Ovary (tissue), 9 donors: ENCODE data around the gene HLCS. TPM values are rescaled to one million over a fixed set of nuclear protein-coding genes. Genes with fewer than 3 reads are reported as not detected.

Experiments
- DNase-seq, 5 donors: peaks; one replicate each; pipeline ENCODE4 v3.0.0-alpha.2; 2019 to 2020
- H3K27ac ChIP-seq, 2 donors: fragments of 200-600 bp; one replicate each; pipeline versions ENCODE4 v1.5.1 to v1.8.0; 2019 to 2022
- H3K27me3 ChIP-seq: fragments of 200-600 bp; one replicate; pipeline ENCODE4 v1.8.0; 2022
- H3K36me3 ChIP-seq: fragments of 200-600 bp; sonication (generic); one replicate; pipeline ENCODE4 v1.5.1; 2019
- H3K4me1 ChIP-seq: one replicate; pipeline ENCODE4 v1.8.1; 2013; ENCODE audit warnings: mild to moderate bottlenecking, moderate library complexity; ENCODE audit not compliant: insufficient read depth
- H3K4me3 ChIP-seq: fragments of 200-600 bp; sonication (generic); one replicate; pipeline ENCODE4 v1.5.1; 2017
- H3K9me3 ChIP-seq, 2 donors: fragments of 200-600 bp in 1 of 2; sonication (generic) in 1 of 2; one replicate each; pipeline versions ENCODE4 v1.5.1 to v1.8.1; 2013 to 2019; ENCODE audit warnings: mild to moderate bottlenecking in 1 of 2, moderate library complexity in 1 of 2
- CTCF ChIP-seq, 3 donors: fragments of 450-650 bp in 2 of 3; fragments of 200-600 bp in 1 of 3; IDR thresholded peaks; one replicate each; pipeline versions ENCODE4 v1.5.1 to v1.8.0; 2016 to 2022; ENCODE audit warnings: antibody characterized with exemption in 3 of 3, mild to moderate bottlenecking in 1 of 3
- EP300 ChIP-seq: sonication (generic); formaldehyde crosslinking; IDR thresholded peaks from one replicate; pipeline ENCODE4 v1.6.1; 2017; ENCODE audit warnings: antibody characterized with exemption
- POLR2A ChIP-seq: fragments of 450-650 bp; IDR thresholded peaks from one replicate; pipeline ENCODE4 v1.6.1; 2017; ENCODE audit warnings: antibody characterized with exemption, mild to moderate bottlenecking, moderate library complexity
- WGBS, 3 donors: extraction: QIAGEN DNeasy Blood & Tissue Kit in 1 of 3; methylation state at CpG; one replicate each; pipeline versions ENCODE4 v1.1.5 to v1.1.7; 2013 to 2017; 5-methylcytosine and 5-hydroxymethylcytosine counted together
- intact Hi-C, 4 donors: fragments of 100-400 bp; cut with DNase I; formaldehyde crosslinking; loops; one replicate each; pipeline versions ENCODE4 v1.11.0 to v1.15.1; 2022 to 2023
- polyA plus RNA-seq, 2 donors: library from polyadenylated mRNA; stranded (reverse); fragments of 200-250 nt in 1 of 2; fragments of 350-450 nt in 1 of 2; fragmentation: Illumina TruSeq in 1 of 2; extraction: RNeasy Lipid Tissue Mini Kit (QIAGEN cat#74804) in 1 of 2; gene quantifications; one replicate each; pipeline ENCODE4 v1.2.3, GENCODE V29; 2013 to 2014
- total RNA-seq, 7 donors: library from RNA; depleted of rRNA in 2 of 7; stranded (reverse); fragments of >200 nt in 2 of 7; fragmentation: NEBNext Ultra II Directional in 3 of 7; extraction: Animal tissue kit (Norgen Biotek cat#: 25700) in 3 of 7; gene quantifications; one replicate each; pipeline versions ENCODE4 v1.1.0 to v1.2.4, GENCODE V29; 2016 to 2023
- donor health status: DM: no; HTN: no; CAD: no; lungs with moderate emphysema.
- donor health status: DM: no; HTN: no; CAD: no.
- donor health status: Bipolar disorder and iron deficiency.
- donor health status: DM: yes; HTN: yes; CAD: no.
- donor health status: DM: no; HTN: no; CAD: no.
- donor health status: DM: yes; HTN: yes; CAD: no.

HLCS gene
- total and polyA plus RNA-seq, 9 donors = 4.0 to 20.3 (median 12.4) TPM

GRCh38 chr21:36728371-36729111 lies 237.9 kb downstream of the HLCS start:
- H3K9me3 ChIP-seq = no peaks in the 10 kb centered on the region
- WGBS, 3 donors = 83 to 86% (median 85%) methylated on average over 14 of the region's 14 CpGs
- H3K4me1 ChIP-seq = no peaks in the 10 kb centered on the region
- H3K4me3 ChIP-seq = no peak overlapping the region
- intact Hi-C loops = no loop called here
- H3K27me3 ChIP-seq = no peaks in the 10 kb centered on the region
- TF ChIP-seq EP300 (no peak), POLR2A (no peak), CTCF (IDR thresholded peaks at IDR 0.05) (no peak)
- H3K27ac ChIP-seq = no peak overlapping the region
- DNase-seq = no peak
- H3K36me3 ChIP-seq = no peaks in the 10 kb centered on the region

- DNase-seq = no peak
Measured at GRCh38 chr21:36727866-36728265, 238.6 kb downstream of the HLCS start.

GRCh38 chr21:36725793-36726386 lies 240.6 kb downstream of the HLCS start:
- Histone ChIP-seq H3K36me3 (no peaks in the 10 kb centered on the region), H3K27ac (no peak overlapping the region), H3K9me3 (no peaks in the 10 kb centered on the region), H3K4me3 (no peak overlapping the region), H3K4me1 (no peaks in the 10 kb centered on the region), H3K27me3 (no peaks in the 10 kb centered on the region)
- WGBS, 3 donors = 94 to 96% (median 95%) methylated on average over 12 of the region's 12 CpGs
- intact Hi-C loops = no loop called here
- no peak for DNase-seq
- TF ChIP-seq POLR2A (no peak), EP300 (no peak), CTCF (IDR thresholded peaks at IDR 0.05) (no peak)

More at GRCh38 chr21:36727866-36728265, 238.6 kb downstream of the HLCS start:
- no peaks in the 10 kb centered on the region for H3K9me3 ChIP-seq
- WGBS, 3 donors = 62 to 68% (median 63%) methylated on average over 6 of the region's 6 CpGs
- H3K4me1 ChIP-seq = no peaks in the 10 kb centered on the region
- H3K27ac ChIP-seq = no peak overlapping the region
- H3K4me3 ChIP-seq = no peak overlapping the region
- intact Hi-C loops = no loop called here
- no peaks in the 10 kb centered on the region for H3K36me3 ChIP-seq
- H3K27me3 ChIP-seq = no peaks in the 10 kb centered on the region
- TF ChIP-seq CTCF (IDR thresholded peaks at IDR 0.05) = no peak
- no peak for TF ChIP-seq POLR2A
- TF ChIP-seq EP300 = no peak

- 29 to 52% (median 40%) methylated on average over 3 of the region's 3 CpGs for WGBS, 3 donors
Measured at GRCh38 chr21:36724660-36725059, 241.8 kb downstream of the HLCS start.

More at GRCh38 chr21:36724660-36725059, 241.8 kb downstream of the HLCS start:
- intact Hi-C loops = no loop called here
- H3K36me3 ChIP-seq = no peaks in the 10 kb centered on the region
- DNase-seq = no peak
- no peaks in the 10 kb centered on the region for H3K27me3 ChIP-seq
- H3K4me3 ChIP-seq = no peak overlapping the region
- H3K27ac ChIP-seq = no peak overlapping the region
- no peaks in the 10 kb centered on the region for H3K4me1 ChIP-seq
- no peaks in the 10 kb centered on the region for H3K9me3 ChIP-seq
- TF ChIP-seq POLR2A (no peak), CTCF (IDR thresholded peaks at IDR 0.05) (no peak), EP300 (no peak)
